ENCODE measurements around the gene CBX4. TPM values are rescaled to one million over a fixed set of nuclear protein-coding genes. Genes with fewer than 3 reads are reported as not detected.

Gene CBX4
- total and polyA plus RNA-seq, 2 of the 13 experiments (the other 11 are each of a cell fraction or from before 2014, with no cell fraction given): 25.8 to 50.8 TPM

GRCh38 chr17:79808763-79809529 lies 30.3 kb downstream of the CBX4 start (continued):
- TF ChIP-seq ZFAT (CRISPR knock-in tag; conservative IDR thresholded peaks at IDR 0.05) (no peak), ZNF367 (CRISPR knock-in tag; IDR thresholded peaks at IDR 0.05; ENCODE audit: borderline replicate concordance) (no peak), ZXDC (CRISPR knock-in tag; IDR thresholded peaks at IDR 0.05) (no peak), ASH2L (IDR thresholded peaks at IDR 0.05; ENCODE audit: insufficient read length, low read depth, low read length) (no peak), ZBTB7B (CRISPR knock-in tag; IDR thresholded peaks at IDR 0.05) (peak; percentile 27; the same call in 1 of the 2 replicates), ZNF276 (CRISPR knock-in tag; IDR thresholded peaks at IDR 0.05; ENCODE audit: low read depth) (no peak), ZNF546 (CRISPR knock-in tag; conservative IDR thresholded peaks at IDR 0.05) (no peak), POLR2G (IDR thresholded peaks at IDR 0.05; ENCODE audit: low read depth, low read length) (no peak), IRF9 (CRISPR knock-in tag; IDR thresholded peaks at IDR 0.05; ENCODE audit: borderline replicate concordance) (peak; percentile 82; the same call in 1 of the 2 replicates), SSRP1 (CRISPR knock-in tag; IDR thresholded peaks at IDR 0.05) (no peak), ZNF335 (CRISPR knock-in tag; IDR thresholded peaks at IDR 0.05) (no peak), YY1 (IDR thresholded peaks at IDR 0.05; ENCODE audit: insufficient read depth, insufficient replicate concordance, low read depth, low read length) (peak; percentile 51), BCLAF1 (IDR thresholded peaks at IDR 0.05) (no peak), ZNF670 (CRISPR knock-in tag; IDR thresholded peaks at IDR 0.05; ENCODE audit: borderline replicate concordance) (no peak), MZF1 (CRISPR knock-in tag; IDR thresholded peaks at IDR 0.05; ENCODE audit: borderline replicate concordance) (no peak), ZNF552 (CRISPR knock-in tag; IDR thresholded peaks at IDR 0.05; ENCODE audit: borderline replicate concordance) (peak; percentile 61; the same call in 1 of the 2 replicates), TAF1 (CRISPR knock-in tag; IDR thresholded peaks at IDR 0.05) (no peak), FOXP1 (IDR thresholded peaks at IDR 0.05) (no peak), FOXP1 (CRISPR knock-in tag; IDR thresholded peaks at IDR 0.05) (no peak), DNMT3B (CRISPR knock-in tag; conservative IDR thresholded peaks at IDR 0.05) (no peak; the same call in 1 of the 2 replicates), SALL2 (CRISPR knock-in tag; IDR thresholded peaks at IDR 0.05) (0 out of 2 replicates have a peak, but pooled peaks have one; percentile 35), ZSCAN30 (CRISPR knock-in tag; IDR thresholded peaks at IDR 0.05) (0 out of 2 replicates have a peak, but pooled peaks have one; percentile 58)
